A549 (cell line): ENCODE results near the gene NRG3. TPM values are rescaled to one million over a fixed set of nuclear protein-coding genes. Genes with fewer than 3 reads are reported as not detected.

Source experiments
- ATAC-seq, 2 experiments: fragments of 200-7000 bp in 1 of 2; fragments of >200 bp in 1 of 2; cut with Nextera tagmentation in 1 of 2; cut with Tn5 transposase in 1 of 2; 3 replicates each; pipeline versions ENCODE4 v1.8.0 to v1.9.1; 2018 to 2020; ENCODE audit warnings: mild to moderate bottlenecking in 1 of 2, moderate library complexity in 1 of 2
- CTCF ChIA-PET: fragments of 300-600 bp; sonication (Branson Sonifier 250); formaldehyde crosslinking; extraction: SDS; loops from one replicate; lab custom pipeline; 2021; ENCODE audit warnings: antibody characterized with exemption, inconsistent platforms; lab: Yijun Ruan, JAX
- POLR2A ChIA-PET: fragments of 350-600 bp; formaldehyde crosslinking; extraction: SDS; loops from one replicate; lab custom pipeline; 2021; ENCODE audit warnings: antibody characterized with exemption, inconsistent platforms; lab: Yijun Ruan, JAX
- DNase-seq, 2 experiments: peaks; one replicate each; pipeline versions ENCODE4 v3.0.0 to v3.0.0-alpha.2; 2011 to 2016; ENCODE audit warnings: low read depth in 1 of 2, low spot score in 1 of 2
- FAIRE-seq: peaks from 2 replicates; lab custom pipeline; 2011; peaks lifted over from hg19 to GRCh38; lab: Jason Lieb, UNC
- H3K27ac ChIP-seq, 2 experiments: fragments of >200 bp; sonication (Bioruptor Twin); formaldehyde crosslinking; 3 replicates each; pipeline ENCODE4 v1.5.1; 2016 to 2017
- H3K4me1 ChIP-seq: fragments of >200 bp; sonication (Bioruptor Twin); formaldehyde crosslinking; 3 replicates; pipeline ENCODE4 v1.6.1; 2016
- H3K4me2 ChIP-seq: fragments of >200 bp; sonication (Bioruptor Twin); formaldehyde crosslinking; 3 replicates; pipeline ENCODE4 v1.6.1; 2016
- H3K4me3 ChIP-seq: fragments of >200 bp; sonication (Bioruptor Twin); formaldehyde crosslinking; 3 replicates; pipeline ENCODE4 v1.5.1; 2016
- H3K9me3 ChIP-seq: fragments of >200 bp; sonication (Bioruptor Twin); formaldehyde crosslinking; 3 replicates; pipeline ENCODE4 v1.6.1; 2016
- ATOH8 ChIP-seq: fragments of 250-450 bp; sonication (Bioruptor Pico); IDR thresholded peaks from 2 replicates; pipeline ENCODE4 v1.5.0; 2020; ENCODE audit warnings: low read depth, mild to moderate bottlenecking, moderate library complexity
- BHLHE40 ChIP-seq: IDR thresholded peaks from 2 replicates; pipeline ENCODE4 v1.6.1; 2012; ENCODE audit warnings: low read depth, low read length, inconsistent platforms
- CBX8 ChIP-seq: fragments of 200-600 bp; sonication (generic); IDR thresholded peaks from 2 replicates; pipeline ENCODE4 v1.6.1; 2016
- CEBPB ChIP-seq, 2 experiments: fragments of >200 bp in 1 of 2; sonication (Bioruptor Twin) in 1 of 2; formaldehyde crosslinking in 1 of 2; IDR thresholded peaks; 2 replicates each; pipeline ENCODE4 v1.6.1; 2012 to 2016
- EHF ChIP-seq: fragments of 250-450 bp; sonication (Bioruptor Pico); IDR thresholded peaks from 2 replicates; pipeline ENCODE4 v1.5.0; 2020; ENCODE audit warnings: mild to moderate bottlenecking
- FOSB ChIP-seq: fragments of 250-450 bp; sonication (Bioruptor Pico); IDR thresholded peaks from 2 replicates; pipeline ENCODE4 v1.5.0; 2020; ENCODE audit warnings: mild to moderate bottlenecking, moderate library complexity
- FOXS1 ChIP-seq: fragments of 250-450 bp; sonication (Bioruptor Pico); IDR thresholded peaks from 2 replicates; pipeline ENCODE4 v1.5.0; 2020; ENCODE audit warnings: mild to moderate bottlenecking, moderate library complexity
- GATA3 ChIP-seq: IDR thresholded peaks from 2 replicates; pipeline ENCODE4 v1.6.1; 2012; ENCODE audit warnings: borderline replicate concordance
- HDAC2 ChIP-seq: fragments of 200-600 bp; sonication (generic); IDR thresholded peaks from 2 replicates; pipeline ENCODE4 v1.6.1; 2016
- HEYL ChIP-seq: fragments of 250-450 bp; sonication (Bioruptor Pico); IDR thresholded peaks from 2 replicates; pipeline ENCODE4 v1.8.0; 2021; ENCODE audit warnings: mild to moderate bottlenecking, moderate library complexity
- HOXB5 ChIP-seq: fragments of 250-450 bp; sonication (Bioruptor Pico); IDR thresholded peaks from 2 replicates; pipeline ENCODE4 v1.5.0; 2020; ENCODE audit warnings: mild to moderate bottlenecking, moderate library complexity
- JUN ChIP-seq, 2 experiments: fragments of >200 bp; sonication (Bioruptor Twin); formaldehyde crosslinking; IDR thresholded peaks; 2 replicates in 1 of 2; 3 replicates in 1 of 2; pipeline ENCODE4 v1.6.1; 2016 to 2017
- KDM5A ChIP-seq: fragments of 200-600 bp; sonication (generic); IDR thresholded peaks from 2 replicates; pipeline ENCODE4 v1.6.1; 2016; ENCODE audit warnings: antibody characterized with exemption, mild to moderate bottlenecking
- MAZ ChIP-seq: fragments of 150-350 bp; IDR thresholded peaks from 2 replicates; pipeline ENCODE4 v1.6.1; 2014; ENCODE audit warnings: antibody characterized with exemption, low read depth, low read length, borderline replicate concordance
- MYC ChIP-seq: IDR thresholded peaks from 2 replicates; pipeline ENCODE4 v1.6.1; 2012; ENCODE audit warnings: mild to moderate bottlenecking, inconsistent platforms, low read length, improper control_type of control experiment, borderline replicate concordance
- PBX3 ChIP-seq: IDR thresholded peaks from 2 replicates; pipeline ENCODE4 v1.6.1; 2012
- POLR2A ChIP-seq: IDR thresholded peaks from 2 replicates; pipeline ENCODE4 v1.6.1; 2012; ENCODE audit warnings: mild to moderate bottlenecking, low read length
- RARB ChIP-seq: fragments of 250-450 bp; sonication (Bioruptor Pico); IDR thresholded peaks from 2 replicates; pipeline ENCODE4 v1.8.0; 2021; ENCODE audit warnings: mild to moderate bottlenecking, moderate library complexity
- RCOR1 ChIP-seq: fragments of 150-350 bp; IDR thresholded peaks from 2 replicates; pipeline ENCODE4 v1.6.1; 2014; ENCODE audit warnings: antibody characterized with exemption, low read length, low read depth
- REST ChIP-seq: fragments of 200-600 bp; sonication (generic); IDR thresholded peaks from 2 replicates; pipeline ENCODE4 v1.6.1; 2016; ENCODE audit warnings: antibody characterized with exemption, mild to moderate bottlenecking, moderate library complexity
- RFX5 ChIP-seq: fragments of 450-650 bp; IDR thresholded peaks from 2 replicates; pipeline ENCODE4 v1.7.1; 2014; ENCODE audit warnings: antibody characterized with exemption, mild to moderate bottlenecking, moderate library complexity
- RNF2 ChIP-seq: fragments of 200-600 bp; sonication (generic); IDR thresholded peaks from 2 replicates; pipeline ENCODE4 v1.6.1; 2016; ENCODE audit warnings: low read depth, mild to moderate bottlenecking, antibody characterized with exemption, moderate library complexity, borderline replicate concordance
- TFCP2L1 ChIP-seq: fragments of 250-450 bp; sonication (Bioruptor Pico); IDR thresholded peaks from 2 replicates; pipeline ENCODE4 v1.5.0; 2021; ENCODE audit warnings: mild to moderate bottlenecking
- USF2 ChIP-seq: fragments of 450-650 bp; IDR thresholded peaks from 2 replicates; pipeline ENCODE4 v1.6.1; 2014; ENCODE audit warnings: antibody characterized with exemption
- WGBS: methylation state at CpG from one replicate; pipeline ENCODE4 v1.1.6; 2017; ENCODE audit errors: missing lambda C conversion rate; 5-methylcytosine and 5-hydroxymethylcytosine counted together
- polyA plus RNA-seq, 4 experiments: library from polyadenylated mRNA; depleted of rRNA in 3 of 4; stranded (reverse); fragments of >200 nt; fragmentation: RNase III in 1 of 4; extraction: RNeasy Plus Mini Kit Qiagen cat#74134 plus additional on column Dnase treatment in 1 of 4; gene quantifications; 2 replicates in 3 of 4; 3 replicates in 1 of 4; pipeline ENCODE4 v1.2.3, GENCODE V29; 2011 to 2017
- TF ChIP-seq, protein P1 (sequence below): IDR thresholded peaks from 2 replicates; pipeline ENCODE4 v1.6.1; 2012; ENCODE audit warnings: low read depth, borderline replicate concordance

NRG3 gene
- polyA plus RNA-seq, 2 of the 4 experiments (the other 2 are of a cell fraction), result not detected

GRCh38 chr10:82452676-82453075 lies 577.7 kb downstream of the NRG3 start (continued):
- TF ChIP-seq, protein P1, sequence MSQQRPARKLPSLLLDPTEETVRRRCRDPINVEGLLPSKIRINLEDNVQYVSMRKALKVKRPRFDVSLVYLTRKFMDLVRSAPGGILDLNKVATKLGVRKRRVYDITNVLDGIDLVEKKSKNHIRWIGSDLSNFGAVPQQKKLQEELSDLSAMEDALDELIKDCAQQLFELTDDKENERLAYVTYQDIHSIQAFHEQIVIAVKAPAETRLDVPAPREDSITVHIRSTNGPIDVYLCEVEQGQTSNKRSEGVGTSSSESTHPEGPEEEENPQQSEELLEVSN, result no peak
- TF ChIP-seq RFX5, result no peak
- TF ChIP-seq, all 56 proteins: peak for 0

DNA sequence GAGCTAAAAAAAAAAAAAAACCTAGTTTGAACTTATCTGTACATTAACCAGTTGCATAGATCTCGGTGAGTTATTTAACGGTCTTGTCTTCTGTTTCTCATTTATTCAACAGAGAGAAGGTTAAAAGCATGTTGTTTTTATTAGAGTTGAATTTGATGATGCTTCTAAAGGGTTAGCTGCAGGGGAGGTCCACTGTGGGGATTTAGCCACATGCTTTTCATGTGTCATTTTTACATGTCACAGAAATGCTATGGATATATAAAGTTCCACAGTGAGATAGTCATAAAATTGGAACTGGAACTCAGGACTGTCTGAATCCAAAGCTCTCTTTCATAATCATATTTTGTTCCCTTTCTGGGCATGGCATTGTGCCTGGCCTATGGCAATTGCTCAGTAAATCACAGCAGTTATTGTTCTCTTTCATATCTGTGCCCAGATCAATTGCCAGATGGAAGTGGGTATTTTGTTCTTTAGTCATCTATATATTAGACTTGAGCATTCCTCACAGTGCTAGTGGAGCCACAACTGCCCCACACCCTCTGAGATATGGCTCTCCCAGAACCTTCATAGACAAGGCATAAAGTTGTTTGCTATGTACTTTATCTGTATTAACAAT lies 578.8 kb downstream of the NRG3 start:
- WGBS, result 11% methylated on average over 2 of the region's 2 CpGs
- H3K9me3 ChIP-seq, result no peaks in the 10 kb centered on the region
- FAIRE-seq (no peak), ATAC-seq (no peak), DNase-seq (no peak)
- no peak overlapping the region for H3K27ac ChIP-seq
- H3K4me2 ChIP-seq, result no peak overlapping the region
- no peaks in the 10 kb centered on the region for H3K4me1 ChIP-seq
- H3K4me3 ChIP-seq, result no peak overlapping the region
- no peak for TF ChIP-seq MAZ
- no peak for TF ChIP-seq CBX8
- no peak for TF ChIP-seq RARB (CRISPR knock-in tag)
- TF ChIP-seq RCOR1, result no peak
- TF ChIP-seq PBX3, result no peak
- TF ChIP-seq RNF2, result no peak
- TF ChIP-seq BHLHE40, result no peak
- no peak for TF ChIP-seq FOSB (CRISPR knock-in tag)
- TF ChIP-seq USF2, result no peak
- TF ChIP-seq MYC, result no peak
- TF ChIP-seq GATA3, result no peak
- TF ChIP-seq HOXB5 (CRISPR knock-in tag), result no peak
- no peak for TF ChIP-seq ATOH8 (CRISPR knock-in tag)
- no peak for TF ChIP-seq CEBPB (IDR thresholded peaks at IDR 0.05)
- no peak for TF ChIP-seq TFCP2L1 (CRISPR knock-in tag)
- no peak for TF ChIP-seq POLR2A
- CTCF ChIA-PET, result interaction anchor here (1.2 kb wide), 1 partner anchor 9 kb away, joined by 3 read pairs; no protein-coding TSS in a partner anchor
- POLR2A ChIA-PET, result no interaction called here

- H3K9me3 ChIP-seq, result no peaks in the 10 kb centered on the region
- ATAC-seq (no peak), FAIRE-seq (no peak), DNase-seq (no peak)
- CTCF ChIA-PET, result interaction anchor here (0.6 to 1.5 kb wide), 2 partner anchors 10 to 93 kb away, joined by 3 read pairs; no protein-coding TSS in a partner anchor
- no peak overlapping the region for H3K27ac ChIP-seq
- no peak overlapping the region for H3K4me3 ChIP-seq
- H3K4me2 ChIP-seq, result no peak overlapping the region
- POLR2A ChIA-PET, result no interaction called here
- no peaks in the 10 kb centered on the region for H3K4me1 ChIP-seq
- 11% methylated on average over 4 of the region's 4 CpGs for WGBS
- TF ChIP-seq USF2 (no peak), PBX3 (no peak), FOXS1 (CRISPR knock-in tag) (no peak), RARB (CRISPR knock-in tag) (no peak), JUN (IDR thresholded peaks at IDR 0.05) (no peak), MYC (no peak), HDAC2 (no peak), RFX5 (no peak), REST (no peak), ATOH8 (CRISPR knock-in tag) (no peak), HEYL (no peak), KDM5A (no peak), EHF (CRISPR knock-in tag) (no peak)
Measured at GRCh38 chr10:82462910-82463551, 588.0 kb downstream of the NRG3 start.
